ENCODE measurements around the gene APMAP.
"Not testable (repeated sequence)": the region's sequence is repeated elsewhere in the genome, so short reads cannot be mapped to it uniquely, and the experiment has no call there.

Gene APMAP

GRCh38 chr20:24950128-24950835, 42.3 kb downstream of the APMAP start:
- DNase-seq: no peak

GRCh38 chr20:24949756-24950127, 42.8 kb downstream of the APMAP start:
- DNase-seq: no peak

- DNase-seq: no peak
Measured at GRCh38 chr20:24948939-24949679, 43.4 kb downstream of the APMAP start, which contains the start of gene CST7. TSS of gene CST7 (plus strand) at chr20:24949269. CDS start at chr20:24949506, 237 bp downstream.

GRCh38 chr20:24948396-24948938, 44.1 kb downstream of the APMAP start:
- not testable (repeated sequence) for DNase-seq

- not testable (repeated sequence) for DNase-seq
Measured at GRCh38 chr20:24946376-24946775, 46.2 kb downstream of the APMAP start.

- DNase-seq: no peak
Measured at GRCh38 chr20:24943731-24944130, 48.8 kb downstream of the APMAP start.

GRCh38 chr20:24943196-24943595, 49.4 kb downstream of the APMAP start:
- no peak for DNase-seq

GRCh38 chr20:24942679-24943078, 49.9 kb downstream of the APMAP start:
- no peak for DNase-seq

- DNase-seq: no peak
Measured at GRCh38 chr20:24939036-24939435, 53.5 kb downstream of the APMAP start.

- peak; percentile 82 to 95 for DNase-seq
Measured at GRCh38 chr20:24938498-24938897, 54.1 kb downstream of the APMAP start.

GRCh38 chr20:24937579-24937978, 55.0 kb downstream of the APMAP start:
- DNase-seq: no peak

GRCh38 chr20:24936526-24937407, 55.8 kb downstream of the APMAP start:
- no peak for DNase-seq

- DNase-seq: no peak
Measured at GRCh38 chr20:24935766-24936525, 56.6 kb downstream of the APMAP start.

GRCh38 chr20:24935140-24935539, 57.4 kb downstream of the APMAP start:
- no peak for DNase-seq

GRCh38 chr20:24934716-24935115, 57.8 kb downstream of the APMAP start:
- DNase-seq: no peak

GRCh38 chr20:24934101-24934661, 58.4 kb downstream of the APMAP start:
- no peak for DNase-seq

- DNase-seq: no peak
Measured at GRCh38 chr20:24933266-24933908, 59.2 kb downstream of the APMAP start.

GRCh38 chr20:24931893-24932292, 60.7 kb downstream of the APMAP start:
- DNase-seq: not testable (repeated sequence)

- not testable (repeated sequence) for DNase-seq
Measured at GRCh38 chr20:24930724-24931688, 61.5 kb downstream of the APMAP start.

Measured in NCI-H524 (cell line).